Ramos (cell line): ENCODE measurements around the gene DUSP23.

ENCODE experiments used
- in situ Hi-C: fragments of 300-500 bp; cut with MboI; formaldehyde crosslinking; loops from one replicate; pipeline ENCODE4 v1.14.3; 2022; ENCODE audit warnings: low sequenced_read_pairs; ENCODE audit not compliant: unreplicated experiment

Gene DUSP23

GRCh38 chr1:159781992-159782391 is 1.2 kb downstream of the DUSP23 start:
- in situ Hi-C loops = no loop called here

DNA sequence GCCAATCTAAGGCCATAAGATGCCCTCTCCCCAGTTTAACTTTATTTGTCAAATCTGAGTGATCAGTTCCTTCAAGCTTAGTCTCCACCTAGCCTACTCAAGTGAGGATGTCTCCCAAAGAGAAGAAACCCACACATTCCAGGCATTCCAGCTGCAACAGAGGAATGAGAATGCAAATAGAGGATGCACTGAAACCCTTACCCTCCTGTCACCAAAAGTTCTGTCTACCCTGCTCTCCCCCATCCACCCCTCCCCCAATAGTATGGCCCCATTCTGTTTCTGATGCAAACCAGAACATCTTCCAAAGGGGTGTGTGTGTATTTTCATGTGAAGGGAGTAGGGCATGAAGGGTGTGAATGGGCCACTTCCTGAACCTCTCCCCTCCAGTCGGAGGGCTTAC is 3.0 kb downstream of the DUSP23 start:
- in situ Hi-C loops = no loop called here

DNA sequence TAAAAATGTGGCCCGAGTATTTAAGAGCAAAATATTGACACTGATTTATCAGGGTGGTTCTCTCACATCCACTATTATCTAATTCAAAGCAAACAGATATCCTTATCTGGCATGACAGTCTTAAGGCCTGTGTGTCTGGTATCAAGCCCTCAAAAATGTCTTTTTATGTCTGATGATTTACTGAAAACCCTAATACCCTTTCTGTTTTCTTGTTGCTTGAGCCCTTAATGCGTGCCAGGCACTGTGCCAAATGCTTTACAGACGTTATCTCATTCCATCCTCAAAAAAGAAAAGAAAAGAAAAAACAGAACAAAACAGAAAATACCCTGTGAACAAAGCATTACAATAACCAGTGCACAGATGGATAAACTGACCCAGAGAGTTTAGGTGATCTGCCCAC is 5.7 kb downstream of the DUSP23 start:
- in situ Hi-C loops = no loop called here

- in situ Hi-C loops = no loop called here
Measured at GRCh38 chr1:159786966-159787365, 6.2 kb downstream of the DUSP23 start.

DNA sequence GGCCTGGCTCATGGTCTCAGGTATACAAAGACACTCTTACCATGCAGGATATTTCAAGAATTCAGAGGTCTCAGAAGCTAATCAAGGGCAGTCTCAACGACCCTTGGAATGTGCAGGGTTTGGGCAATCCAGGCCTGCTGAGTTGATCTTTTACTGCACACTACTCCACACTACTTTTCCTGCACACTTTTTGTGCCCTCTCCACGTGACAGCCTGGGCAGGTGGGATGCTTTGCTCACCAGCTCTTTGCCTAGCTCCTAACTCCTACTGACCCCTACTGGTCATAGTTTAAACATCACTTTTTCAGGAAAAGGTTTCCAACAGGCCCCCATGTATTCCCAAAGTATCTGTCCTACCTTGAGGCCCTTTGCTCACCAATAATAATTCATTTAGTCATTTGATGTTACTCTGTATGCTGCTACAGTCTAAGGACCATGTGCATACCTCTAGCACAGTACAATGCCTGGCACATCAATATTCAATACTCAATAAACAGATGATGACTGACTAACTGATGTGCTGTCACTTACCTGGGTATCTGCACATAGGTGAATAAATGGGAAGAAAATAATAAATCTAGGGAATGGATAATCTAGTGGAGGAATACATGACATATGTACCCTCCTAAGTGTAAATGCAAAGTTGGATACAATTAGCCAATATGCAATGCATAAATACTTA is 9.6 kb downstream of the DUSP23 start:
- in situ Hi-C loops = loop anchor here (10.0 kb wide), 1 partner anchor 214 kb away; no protein-coding TSS in a partner anchor

DNA sequence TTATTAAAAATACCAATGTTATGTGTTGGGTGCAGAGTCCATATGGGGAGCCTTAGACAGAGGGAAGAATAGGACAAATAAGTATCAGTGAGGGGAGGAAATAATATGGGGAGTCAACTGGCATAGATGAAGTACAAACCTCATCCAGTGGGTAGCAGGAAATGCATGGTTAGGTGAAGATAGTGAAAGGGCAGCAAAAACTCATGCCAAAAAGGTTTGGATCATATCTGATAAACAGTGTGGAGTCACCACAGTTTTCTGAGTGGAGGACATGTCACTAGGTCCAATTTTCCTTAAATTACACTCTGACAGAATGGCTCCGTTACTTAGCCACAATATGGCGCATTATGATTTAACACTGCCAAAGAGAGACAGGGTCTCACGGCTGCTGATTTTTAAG is 10.3 kb downstream of the DUSP23 start:
- in situ Hi-C loops = loop anchor here (10.0 kb wide), 1 partner anchor 214 kb away; no protein-coding TSS in a partner anchor

DNA sequence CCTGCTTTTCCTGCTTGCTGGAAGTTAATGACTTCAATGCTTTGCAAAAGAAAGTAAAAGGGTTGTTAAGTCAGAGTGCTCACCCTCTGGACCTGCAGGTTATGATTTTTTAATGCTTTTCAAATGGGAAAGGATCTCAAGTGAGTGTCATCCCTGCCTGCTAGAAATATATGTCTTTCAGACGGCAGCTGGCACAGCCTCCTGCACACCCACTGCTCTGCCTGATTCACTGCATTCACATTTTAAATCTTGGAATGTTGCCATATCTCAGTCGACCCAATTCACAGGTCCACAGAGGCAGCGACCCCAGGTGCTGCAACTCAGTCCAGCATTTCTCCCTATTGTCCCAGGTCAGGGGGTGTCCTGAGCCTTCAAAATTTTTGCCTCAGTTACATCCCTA is 10.7 kb downstream of the DUSP23 start:
- in situ Hi-C loops = loop anchor here (10.0 kb wide), 1 partner anchor 213 kb away; no protein-coding TSS in a partner anchor

DNA sequence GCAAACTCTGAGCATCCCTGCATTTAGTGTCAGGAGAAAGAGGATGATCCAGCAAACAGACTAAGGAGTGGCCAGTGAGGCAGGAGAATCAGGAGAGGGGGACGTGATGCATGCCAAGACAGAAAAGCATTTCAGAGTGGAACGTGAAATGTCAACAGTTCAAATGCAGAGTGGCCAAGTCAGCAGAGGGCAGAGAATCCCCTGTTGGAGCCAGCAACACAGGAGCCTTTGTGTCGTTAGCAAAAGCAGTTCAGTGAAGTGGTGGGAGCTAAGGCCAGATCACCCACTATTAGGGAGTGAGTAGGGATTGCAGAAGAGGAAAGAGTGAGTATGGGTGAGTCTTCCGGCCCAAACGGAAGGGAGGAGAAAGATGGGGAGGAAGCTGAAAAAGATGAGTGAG is 14.8 kb downstream of the DUSP23 start:
- in situ Hi-C loops = loop anchor here (5.0 to 10.0 kb wide), 2 partner anchors 97 to 209 kb away; no protein-coding TSS in a partner anchor

DNA sequence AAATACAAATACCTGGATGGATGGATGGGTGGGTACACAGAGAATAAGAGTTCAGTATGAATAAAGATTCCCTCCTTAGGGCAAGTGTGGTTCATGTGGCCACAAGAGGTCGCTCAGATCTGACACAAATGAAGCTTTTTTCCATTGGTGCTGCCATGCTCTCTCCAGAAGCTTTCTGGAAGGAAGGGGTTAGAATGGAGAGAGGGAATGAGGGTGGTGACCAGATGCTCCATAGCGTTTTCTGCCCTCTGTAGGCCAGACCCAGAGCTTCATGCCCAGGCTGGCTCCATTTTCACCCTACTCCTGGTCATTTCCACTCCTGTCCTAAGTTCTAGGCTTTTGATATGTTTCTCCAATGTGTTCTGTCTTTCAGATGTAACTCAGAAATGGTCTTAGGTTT is 18.1 kb downstream of the DUSP23 start:
- in situ Hi-C loops = loop anchor here (5.0 to 10.0 kb wide), 2 partner anchors 93 to 206 kb away; no protein-coding TSS in a partner anchor

GRCh38 chr1:159799446-159799985 is 18.8 kb downstream of the DUSP23 start:
- in situ Hi-C loops = loop anchor here (5.0 to 10.0 kb wide), 2 partner anchors 93 to 205 kb away; no protein-coding TSS in a partner anchor

DNA sequence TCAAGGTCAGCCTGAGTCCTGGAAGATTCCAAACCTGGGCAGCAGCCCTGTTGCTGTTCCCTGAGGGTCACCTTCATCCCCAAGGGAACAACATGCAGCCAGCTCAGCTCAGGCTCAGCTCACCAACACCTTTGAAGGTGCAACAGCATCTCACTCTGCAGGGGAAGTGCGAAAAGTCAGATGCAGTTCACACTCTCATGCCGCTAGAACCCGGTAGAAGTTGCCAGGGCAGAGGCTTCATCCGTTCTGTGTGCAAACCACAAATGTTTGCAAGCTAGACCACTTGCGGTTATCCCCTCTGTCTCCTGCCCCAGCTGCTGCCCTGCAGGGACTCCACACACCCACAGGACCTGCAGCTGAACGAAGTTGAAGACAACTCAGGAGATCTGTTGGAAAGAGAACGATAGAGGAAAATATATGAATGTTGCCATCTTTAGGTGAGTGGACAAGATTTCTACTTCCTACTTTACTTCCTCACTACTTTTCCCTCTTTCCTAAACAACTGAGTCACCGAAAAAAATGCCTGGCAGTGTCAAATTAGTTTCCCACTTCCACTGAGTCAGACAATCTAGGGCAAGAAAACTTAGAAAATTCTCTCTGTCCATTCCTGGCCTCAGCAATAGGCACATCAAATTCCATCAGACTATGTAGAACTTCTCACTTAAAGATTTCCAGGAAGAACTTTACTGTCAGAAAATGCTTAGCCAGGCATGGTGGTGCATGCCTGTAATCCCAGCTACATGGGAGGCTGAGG is 19.6 kb downstream of the DUSP23 start:
- in situ Hi-C loops = no loop called here

- in situ Hi-C loops = no loop called here
Measured at GRCh38 chr1:159802111-159802510, 21.3 kb downstream of the DUSP23 start, which contains the start of gene FCRL6. FCRL6 (plus strand) TSS chr1:159802360; CDS start chr1:159802425, 65 bp downstream.

DNA sequence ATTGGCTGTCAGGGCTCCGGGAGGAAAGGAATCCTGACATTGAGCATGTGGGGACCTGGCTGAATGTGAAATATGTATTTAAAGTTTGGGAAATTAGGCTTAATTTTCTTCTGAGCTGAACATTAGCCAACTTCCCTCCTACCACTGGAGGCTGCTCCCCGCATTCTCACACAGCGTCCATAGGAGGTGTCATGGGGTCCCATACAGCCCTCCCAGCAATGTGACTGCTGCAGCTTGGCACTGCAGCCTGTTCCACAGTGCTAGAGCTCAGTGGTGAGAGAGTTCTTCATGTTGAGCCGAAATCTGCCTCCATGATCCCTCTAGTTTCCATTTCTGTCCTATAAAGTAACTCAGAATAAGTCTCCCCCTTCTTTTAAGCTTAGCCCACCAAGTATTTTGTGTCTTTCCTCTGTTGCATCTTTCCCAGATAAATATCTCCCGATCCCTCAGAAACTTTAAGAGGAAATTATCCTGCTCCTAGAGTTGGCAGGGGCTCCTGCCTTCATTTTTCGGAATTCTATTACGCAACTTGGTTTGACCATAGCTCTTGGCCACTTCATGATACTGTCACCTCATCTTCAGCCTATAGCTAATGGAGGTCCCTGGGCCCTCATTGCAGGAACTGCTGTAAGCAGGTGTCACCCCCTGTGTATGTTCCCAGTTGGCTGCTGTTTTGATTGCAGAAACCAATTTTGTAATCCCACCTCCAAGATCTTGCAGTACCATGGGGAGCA is 23.4 kb downstream of the DUSP23 start:
- in situ Hi-C loops = no loop called here

DNA sequence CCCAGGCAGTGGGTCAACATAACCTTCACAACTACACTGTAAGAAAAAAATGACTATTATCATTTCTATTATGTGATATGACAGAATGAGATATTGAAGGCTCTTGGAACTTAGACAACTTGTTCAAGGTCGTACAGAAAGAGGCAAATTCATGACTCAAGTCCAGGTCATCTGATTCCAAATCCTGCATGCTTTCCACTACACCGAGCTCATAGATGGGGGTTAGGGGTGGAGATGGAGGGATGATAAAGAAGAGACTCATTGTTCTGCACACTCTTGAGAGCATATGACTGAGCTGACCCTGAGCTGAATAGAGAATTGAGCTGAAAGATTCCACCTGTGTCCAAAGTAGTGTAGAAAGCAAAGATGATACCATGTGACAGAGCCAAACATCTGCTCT is 24.2 kb downstream of the DUSP23 start:
- in situ Hi-C loops = no loop called here

DNA sequence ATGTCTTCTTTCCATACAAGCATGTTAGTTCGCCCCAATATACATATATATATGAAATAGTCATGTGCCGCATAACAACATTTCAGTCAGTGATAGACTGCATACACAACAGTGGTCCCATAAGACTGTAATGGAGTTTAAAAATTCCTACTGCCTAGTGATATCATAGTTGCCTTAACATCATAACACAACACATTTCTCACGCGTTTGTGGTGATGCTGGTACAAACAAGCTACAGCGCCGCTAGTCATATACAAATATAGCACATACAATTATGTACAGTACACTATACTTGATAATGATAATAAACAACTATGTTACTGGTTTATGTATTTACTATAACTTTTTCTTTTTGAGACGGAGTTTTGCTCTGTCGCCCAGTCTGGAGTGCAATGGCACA is 35.2 kb downstream of the DUSP23 start:
- in situ Hi-C loops = no loop called here

DNA sequence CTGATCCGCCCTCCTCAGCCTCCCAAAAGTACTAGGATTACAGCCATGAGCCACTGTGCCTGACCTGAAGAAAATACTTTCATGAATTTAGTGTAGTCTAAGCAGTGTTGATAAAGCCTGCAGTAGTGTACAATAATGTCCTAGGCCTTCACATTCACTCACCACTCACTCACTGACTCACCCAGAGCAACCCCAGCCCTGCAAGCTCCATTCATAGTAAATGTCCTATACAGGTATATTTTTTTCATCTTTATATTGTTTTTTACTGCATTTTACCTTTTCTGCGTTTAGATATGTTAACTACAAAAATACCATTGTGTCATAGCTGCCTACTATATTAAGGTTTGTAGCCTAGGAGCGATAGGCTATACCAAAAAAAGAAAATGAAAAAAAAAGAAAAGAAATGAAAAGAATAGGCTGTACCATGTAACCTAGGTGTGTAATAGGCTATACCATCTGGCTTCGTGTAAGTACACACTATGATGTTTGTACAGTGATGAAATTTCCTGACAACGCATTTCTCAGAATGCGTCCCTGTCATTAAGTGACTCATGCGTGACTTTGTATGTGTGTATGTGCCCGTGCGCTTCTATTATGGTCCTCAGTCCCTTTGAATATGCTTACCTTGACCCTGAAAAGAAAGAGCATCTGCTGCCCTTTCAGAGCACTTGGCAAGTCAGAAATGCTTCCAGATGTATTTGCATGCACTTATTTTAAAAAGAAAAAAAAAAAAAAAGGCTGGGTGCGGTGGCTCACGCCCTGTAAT is 36.7 kb downstream of the DUSP23 start:
- in situ Hi-C loops = no loop called here

GRCh38 chr1:159821171-159821867 is 40.6 kb downstream of the DUSP23 start:
- in situ Hi-C loops = no loop called here

- in situ Hi-C loops = no loop called here
Measured at GRCh38 chr1:159823406-159823805, 42.6 kb downstream of the DUSP23 start.

DNA sequence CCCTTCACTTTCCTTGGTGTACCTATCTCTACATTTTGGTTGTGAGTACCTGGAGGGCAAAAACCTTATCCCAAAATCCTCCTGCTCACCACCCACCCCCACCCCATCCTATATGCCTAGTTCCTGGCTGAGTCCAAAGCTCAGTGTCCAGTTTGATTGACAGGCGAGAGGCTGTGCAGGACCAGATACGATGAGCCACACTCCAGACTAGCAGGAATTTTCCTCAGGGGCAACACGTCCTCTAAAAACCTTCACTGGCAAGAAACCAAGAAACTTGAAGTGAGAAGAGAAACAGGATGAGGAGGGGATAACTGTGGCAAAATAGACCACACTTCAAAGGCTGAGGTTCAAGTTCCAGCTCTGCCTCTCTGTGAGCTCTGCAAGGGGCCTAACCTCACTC is 44.8 kb downstream of the DUSP23 start:
- in situ Hi-C loops = no loop called here
